ENCODE results near the gene EPS8.
"Not testable (repeated sequence)": the region's sequence is repeated elsewhere in the genome, so short reads cannot be mapped to it uniquely, and the experiment has no call there.

EPS8 gene

DNA sequence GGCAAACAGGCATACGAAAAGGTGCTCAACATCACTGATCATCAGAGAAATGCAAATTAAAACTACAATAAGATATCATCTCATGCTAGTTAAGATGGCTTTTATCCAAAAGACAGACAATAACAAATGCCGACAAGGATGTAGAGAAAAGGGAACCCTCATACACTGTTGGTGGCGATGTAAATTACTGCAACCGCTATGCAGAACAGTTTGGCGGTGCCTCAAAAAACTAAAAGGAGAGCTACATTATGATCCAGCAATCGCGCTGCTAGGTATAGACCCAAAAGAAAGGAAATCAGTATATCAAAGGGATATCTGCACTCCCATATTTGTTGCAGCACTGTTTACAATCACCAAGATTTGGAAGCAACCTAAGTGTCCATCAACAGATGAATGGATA is 27.0 kb downstream of the EPS8 start:
- in situ Hi-C loops (cut with MboI; ENCODE audit: low sequenced_read_pairs), result not testable (repeated sequence)

DNA sequence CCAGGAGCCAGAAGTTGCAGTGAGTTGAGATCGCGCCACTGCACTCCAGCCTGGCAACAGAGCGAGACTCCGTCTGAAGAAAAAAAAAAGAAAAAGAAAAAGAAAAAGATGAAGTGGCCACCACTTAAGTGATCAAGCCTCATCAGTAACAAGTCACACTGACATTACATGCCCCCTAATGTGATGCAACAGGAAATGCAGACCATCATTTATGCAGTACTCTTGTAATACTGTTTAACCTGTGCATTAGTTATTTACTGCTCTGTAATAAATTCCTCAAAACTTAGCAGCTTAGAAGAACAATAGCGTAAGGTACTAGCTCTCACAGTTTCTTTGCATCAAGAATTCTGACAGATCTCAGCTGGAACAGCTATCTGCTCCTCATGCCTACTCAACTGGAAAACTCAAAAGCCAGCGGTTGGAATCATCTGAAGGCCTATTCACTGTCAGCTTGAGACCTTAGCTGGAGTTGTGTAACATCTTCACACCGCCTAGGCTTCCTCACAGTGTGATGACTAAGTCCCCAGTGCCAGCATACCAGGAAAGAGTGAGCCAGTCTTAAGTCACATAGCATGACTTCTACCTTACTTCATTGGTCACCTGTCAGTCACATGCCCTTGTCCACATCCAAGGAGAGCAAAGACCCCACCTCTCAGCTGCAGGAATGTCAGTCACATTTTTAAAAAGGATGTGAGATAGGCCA is 31.5 kb downstream of the EPS8 start:
- in situ Hi-C loops (cut with MboI; ENCODE audit: low sequenced_read_pairs), result no loop called here

DNA sequence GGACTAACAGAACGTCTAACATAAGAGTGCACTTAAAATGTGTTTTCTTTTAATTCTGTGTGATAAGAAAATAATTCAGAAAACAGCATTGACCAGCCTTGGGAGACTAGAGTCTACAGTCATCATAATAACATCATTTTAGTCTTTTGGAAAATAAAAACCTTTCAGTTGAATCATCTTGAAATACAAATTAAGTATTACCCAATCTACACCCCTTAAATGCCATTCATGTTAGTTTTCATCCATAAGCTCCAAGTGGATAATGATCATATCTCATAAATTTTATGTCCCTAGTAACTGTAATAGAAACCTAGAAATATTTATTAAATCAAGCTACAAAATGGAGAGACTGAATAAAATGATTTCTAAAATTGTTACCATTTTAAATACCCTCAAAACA is 32.4 kb downstream of the EPS8 start:
- in situ Hi-C loops (cut with MboI; ENCODE audit: low sequenced_read_pairs), result no loop called here

DNA sequence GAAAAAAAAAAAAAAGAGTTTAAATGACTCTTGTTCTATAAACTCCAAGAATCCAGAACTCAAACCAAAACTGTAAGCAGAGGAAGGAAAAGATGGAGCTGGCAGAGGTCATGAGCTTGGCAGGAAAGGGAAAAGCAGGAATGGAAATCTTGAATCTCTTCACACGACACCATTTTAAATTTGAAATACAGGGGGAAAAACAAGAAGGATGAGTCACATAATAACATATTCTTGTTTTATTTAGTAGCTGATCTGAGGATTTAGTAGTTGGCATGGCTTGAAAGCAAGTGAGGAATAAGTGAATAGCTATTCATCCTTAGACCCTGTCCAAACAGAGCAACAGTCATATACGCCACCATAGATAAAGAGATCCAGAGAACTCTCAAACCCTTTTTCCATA is 35.0 kb downstream of the EPS8 start:
- in situ Hi-C loops (cut with MboI; ENCODE audit: low sequenced_read_pairs), result no loop called here

DNA sequence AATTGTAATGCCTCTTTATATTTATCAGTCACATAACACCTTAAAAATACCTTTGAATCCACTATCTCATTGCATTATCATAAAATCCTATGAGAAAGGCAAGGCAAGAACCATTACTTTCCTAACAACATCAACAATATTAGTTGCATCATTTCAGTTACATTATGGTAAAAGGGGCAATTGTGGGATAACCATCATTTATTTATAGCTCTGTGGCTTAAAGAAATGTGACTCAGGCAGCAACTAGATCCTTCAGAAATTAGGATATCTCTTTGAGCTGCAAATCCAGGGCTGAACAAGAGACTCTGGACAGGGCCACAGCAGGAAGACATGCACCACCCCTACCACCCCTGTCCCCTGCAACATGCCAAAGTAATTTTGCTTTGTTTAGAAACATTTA is 36.4 kb downstream of the EPS8 start:
- in situ Hi-C loops (cut with MboI; ENCODE audit: low sequenced_read_pairs), result no loop called here

DNA sequence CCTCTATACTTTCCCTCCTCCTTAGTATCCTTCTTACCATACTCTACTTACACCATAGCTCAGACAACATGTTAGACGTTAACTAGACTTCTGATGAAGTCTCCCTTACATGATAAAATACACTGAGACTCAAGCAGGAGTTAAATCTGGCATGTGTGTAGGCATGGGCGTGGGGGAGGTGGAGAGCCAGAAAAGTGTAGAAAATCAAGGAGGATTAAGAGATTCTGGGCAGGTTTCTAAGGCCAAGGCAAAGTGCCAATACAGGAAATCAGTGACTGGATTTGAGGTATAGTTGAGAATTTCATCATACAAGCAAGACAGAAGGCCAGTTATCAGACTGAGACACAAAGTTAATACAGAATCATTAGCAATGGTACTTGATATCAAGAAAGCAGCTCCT is 37.4 kb downstream of the EPS8 start:
- in situ Hi-C loops (cut with MboI; ENCODE audit: low sequenced_read_pairs), result no loop called here

DNA sequence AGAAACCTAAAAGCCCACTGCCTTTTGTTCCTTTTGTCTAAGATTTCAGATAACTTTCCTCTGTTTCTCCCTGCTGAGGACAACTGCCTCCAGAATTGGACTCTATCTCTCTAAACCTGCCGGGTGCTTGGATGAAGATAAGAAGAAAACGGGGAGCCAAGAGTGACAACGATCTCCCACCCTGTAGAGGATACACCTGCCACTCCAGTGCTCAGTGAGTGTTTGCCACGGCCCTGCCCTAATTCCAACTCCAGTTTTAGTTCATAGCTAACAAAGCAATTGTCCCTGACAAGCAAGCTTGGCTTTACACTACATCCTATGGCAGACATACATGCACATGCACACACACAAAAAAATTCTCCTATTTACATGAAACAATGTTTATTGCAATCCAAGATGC is 39.3 kb downstream of the EPS8 start:
- in situ Hi-C loops (cut with MboI; ENCODE audit: low sequenced_read_pairs), result no loop called here

DNA sequence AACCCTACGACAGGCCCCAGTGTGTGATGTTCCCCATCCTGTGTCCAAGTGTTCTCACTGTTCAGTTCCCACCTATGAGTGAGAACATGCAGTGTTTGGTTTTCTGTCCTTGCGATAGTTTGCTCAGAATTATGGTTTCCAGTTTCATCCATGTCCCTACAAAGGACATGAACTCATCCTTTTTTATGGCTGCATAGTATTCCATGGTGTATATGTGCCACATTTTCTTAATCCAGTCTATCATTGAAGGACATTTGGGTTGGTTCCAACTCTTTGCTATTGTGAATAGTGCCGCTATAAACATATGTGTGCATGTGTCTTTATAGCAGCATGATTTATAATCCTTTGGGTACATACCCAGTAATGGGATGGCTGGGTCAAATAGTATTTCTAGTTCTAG is 47.3 kb downstream of the EPS8 start:
- in situ Hi-C loops (cut with MboI; ENCODE audit: low sequenced_read_pairs), result not testable (repeated sequence)

DNA sequence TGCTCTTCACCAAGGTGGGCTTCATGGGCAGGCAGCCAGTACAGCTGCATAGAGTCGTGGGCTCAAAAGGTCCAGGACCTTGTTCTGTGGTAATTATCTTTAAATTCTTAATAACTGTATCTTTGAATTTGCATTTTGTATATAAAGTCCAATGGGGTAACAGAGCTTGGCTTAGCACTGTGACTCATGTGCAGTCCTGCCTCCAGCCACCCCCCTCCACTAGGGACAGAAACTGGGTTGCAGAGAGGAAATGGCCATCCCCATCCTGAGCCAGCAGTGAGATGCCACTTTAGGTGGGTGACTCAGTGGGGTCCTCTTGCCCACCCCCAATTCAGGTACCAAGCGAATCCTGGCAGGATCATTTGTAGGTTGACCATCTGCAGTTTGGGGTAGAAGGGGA is 48.1 kb downstream of the EPS8 start:
- in situ Hi-C loops (cut with MboI; ENCODE audit: low sequenced_read_pairs), result no loop called here

DNA sequence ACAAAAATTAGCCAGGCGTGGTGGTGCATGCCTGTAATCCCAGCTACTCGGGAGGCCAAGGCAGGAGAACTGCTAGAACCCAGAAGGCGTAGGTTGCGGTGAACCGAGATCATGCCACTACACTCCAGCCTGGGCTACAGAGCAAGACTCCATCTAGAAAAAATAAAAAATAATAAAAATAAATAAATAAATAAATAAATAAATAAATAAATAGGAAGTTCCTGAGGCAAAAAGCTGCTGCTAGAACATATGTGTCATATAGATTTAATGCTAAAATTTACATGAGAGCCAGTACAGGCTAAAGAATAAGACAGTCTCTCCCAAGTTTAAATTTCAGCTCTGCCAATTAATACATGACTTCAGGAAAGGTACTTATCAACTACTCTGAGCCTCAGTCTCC is 48.8 kb downstream of the EPS8 start:
- in situ Hi-C loops (cut with MboI; ENCODE audit: low sequenced_read_pairs), result not testable (repeated sequence)

DNA sequence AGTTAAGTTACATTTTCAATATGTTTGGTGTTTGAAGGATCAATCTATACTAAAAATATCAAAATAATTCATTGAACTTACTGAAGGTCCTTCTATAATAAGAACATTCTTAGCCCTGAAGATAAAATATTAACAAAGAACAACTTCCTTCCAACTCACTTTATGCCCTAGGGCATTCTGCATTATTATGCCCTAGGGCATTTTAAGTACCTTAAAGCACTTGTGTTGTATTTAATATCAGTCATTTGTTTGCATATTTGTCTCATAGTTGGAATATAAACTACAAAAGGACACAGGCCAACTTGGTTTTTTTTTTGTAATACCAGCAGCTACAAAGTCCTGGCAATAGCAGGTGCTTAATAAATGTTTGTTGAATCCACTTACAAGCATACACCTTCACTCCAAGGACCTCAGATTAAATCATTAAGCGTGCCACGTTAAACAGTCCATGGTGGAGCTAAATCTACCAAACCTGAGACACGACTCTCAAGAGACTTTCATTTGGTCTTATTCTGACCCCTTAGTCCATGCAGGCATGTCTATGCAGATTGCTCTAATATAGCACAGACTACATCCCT is 50.7 kb downstream of the EPS8 start:
- in situ Hi-C loops (cut with MboI; ENCODE audit: low sequenced_read_pairs), result no loop called here

DNA sequence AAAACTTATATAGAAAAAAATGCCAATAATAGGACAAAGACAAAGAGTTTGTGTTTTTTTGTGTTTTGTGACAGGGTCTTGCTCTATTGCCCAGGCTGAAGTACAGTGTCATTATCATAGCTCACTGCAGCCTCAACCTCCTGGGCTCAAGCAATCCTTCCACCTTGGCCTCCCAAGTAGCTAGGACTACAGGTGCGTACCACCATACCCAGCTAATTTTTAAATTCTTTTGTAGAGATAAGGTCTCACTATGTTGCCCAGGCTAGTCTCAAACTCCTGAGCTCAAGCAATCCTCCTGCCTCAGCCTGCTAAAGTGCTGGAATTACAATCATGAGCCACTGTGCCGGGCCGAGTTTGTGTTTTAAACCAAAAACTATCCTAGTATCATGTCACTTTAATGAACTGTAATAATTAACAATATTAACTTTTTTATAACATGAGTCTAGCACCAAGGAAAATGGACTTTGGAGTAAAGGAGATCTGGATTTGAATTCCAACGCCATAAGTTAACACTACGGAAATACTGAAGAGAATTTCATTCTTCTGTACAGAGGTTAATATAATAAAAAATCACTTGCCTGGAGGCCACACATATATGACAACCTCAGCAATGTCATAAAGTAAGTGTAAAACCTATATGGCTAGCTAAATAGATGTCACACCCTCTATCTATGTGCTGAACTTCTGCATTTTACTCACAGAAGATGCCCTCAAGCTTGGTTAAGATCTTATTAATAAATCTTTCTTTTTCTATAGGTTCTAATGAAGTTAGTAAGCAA is 53.2 kb downstream of the EPS8 start:
- in situ Hi-C loops (cut with MboI; ENCODE audit: low sequenced_read_pairs), result no loop called here

DNA sequence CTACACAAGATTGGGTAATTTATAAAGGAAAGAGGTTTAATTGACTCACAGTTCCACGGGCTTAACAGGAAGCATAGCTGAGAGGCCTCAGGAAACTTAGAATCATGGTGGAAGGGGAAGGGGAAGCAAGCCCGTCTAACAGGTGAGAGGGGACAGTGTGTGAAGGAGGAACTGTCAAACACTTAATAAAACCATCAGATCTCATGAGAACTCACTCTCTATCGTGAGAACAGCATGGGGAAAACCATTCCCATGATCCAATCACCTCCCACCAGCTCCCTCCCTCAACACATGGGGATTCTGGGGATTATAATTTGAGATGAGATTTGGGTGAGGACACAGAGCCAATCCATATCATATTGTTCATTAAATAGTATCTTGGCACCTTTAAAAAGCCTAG is 56.1 kb downstream of the EPS8 start:
- in situ Hi-C loops (cut with MboI; ENCODE audit: low sequenced_read_pairs), result no loop called here

DNA sequence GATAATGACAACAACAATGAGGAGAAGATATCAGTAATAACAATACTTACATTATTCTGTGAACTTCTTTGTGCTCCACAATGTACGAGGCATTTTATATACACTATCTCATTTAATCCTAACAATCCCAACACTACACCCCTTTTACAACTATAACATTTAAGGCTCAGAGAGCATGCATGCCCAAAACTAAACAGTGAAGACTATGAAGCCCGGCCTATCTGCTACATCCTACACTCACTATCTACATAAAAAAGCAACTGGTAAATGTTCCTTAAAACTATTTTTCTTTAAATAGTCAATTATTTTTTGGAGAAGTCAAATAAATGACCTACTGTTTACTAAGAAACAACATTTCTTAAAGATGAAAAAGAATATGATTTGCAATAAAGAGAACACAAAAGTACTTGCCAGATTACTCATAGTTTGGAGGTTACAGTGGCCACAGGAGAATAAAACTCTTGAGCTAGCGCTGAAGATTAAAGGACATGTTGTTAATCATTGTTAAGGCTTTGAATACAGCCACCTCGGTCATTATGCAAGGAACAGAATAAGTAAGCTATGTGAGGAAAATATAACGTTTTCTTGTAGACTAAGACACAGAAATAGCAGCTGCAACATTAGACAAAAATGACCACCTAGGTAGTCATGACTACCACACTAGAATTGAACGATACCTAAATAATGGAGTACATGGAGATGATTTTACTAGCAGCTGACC is 56.7 kb downstream of the EPS8 start:
- in situ Hi-C loops (cut with MboI; ENCODE audit: low sequenced_read_pairs), result no loop called here

DNA sequence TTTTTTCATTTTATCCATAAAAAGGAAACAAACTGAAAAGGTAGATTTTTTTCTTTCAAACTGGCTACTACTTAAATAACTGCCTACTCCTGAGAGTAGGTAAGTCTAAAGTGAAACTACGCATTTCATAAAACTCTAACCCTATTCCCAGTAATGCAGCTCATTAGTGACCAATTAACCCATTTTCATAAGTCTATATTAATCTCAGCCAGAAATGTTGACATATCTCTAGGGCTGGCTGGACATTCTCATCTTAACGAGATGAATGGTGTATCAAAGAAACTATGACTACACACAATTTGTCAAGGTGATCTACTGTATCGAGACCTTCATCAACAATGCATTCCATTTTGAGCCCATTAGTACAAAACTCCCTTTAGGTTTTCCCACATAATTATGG is 57.2 kb downstream of the EPS8 start:
- in situ Hi-C loops (cut with MboI; ENCODE audit: low sequenced_read_pairs), result no loop called here

DNA sequence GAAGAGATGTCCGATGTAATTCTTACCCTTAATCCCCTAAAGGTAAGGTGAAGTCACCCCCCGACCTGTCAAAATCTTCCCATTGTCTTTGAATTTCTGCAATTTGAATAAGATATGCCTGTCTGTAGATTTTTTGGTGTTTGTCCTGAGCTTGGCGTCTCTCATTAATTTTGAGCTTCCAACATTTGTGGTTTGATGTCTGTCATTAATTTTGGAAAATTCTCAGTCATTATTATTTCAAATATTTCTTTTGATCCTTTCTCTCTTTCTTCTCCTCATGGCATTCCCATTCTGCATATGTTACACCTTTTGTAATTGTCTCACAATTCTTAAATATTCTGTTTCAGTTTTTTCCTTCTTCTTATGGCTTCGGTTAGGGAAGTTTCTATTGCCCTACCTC is 60.1 kb downstream of the EPS8 start:
- in situ Hi-C loops (cut with MboI; ENCODE audit: low sequenced_read_pairs), result no loop called here

DNA sequence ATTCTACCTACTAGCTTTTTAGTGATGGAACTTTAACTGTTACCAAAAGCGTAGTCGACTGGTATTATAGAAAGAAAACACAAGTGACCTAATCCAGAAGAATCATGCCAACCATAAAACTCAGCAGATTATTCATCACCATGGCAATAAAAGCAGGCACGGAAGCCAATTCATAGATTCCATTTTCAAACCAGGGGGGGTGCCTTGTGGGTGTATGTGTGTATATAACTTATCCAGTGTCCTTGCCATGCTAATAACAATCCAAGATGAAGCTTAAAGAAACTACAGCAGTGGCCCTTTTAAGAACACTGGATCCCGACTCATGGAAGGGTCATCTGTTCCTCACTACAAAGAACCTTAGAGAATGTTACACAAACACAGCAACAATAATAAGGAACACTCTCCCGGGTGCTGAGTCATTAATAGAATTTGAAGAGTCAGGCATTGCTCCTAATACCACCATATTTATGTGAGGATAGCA is 61.0 kb downstream of the EPS8 start:
- in situ Hi-C loops (cut with MboI; ENCODE audit: low sequenced_read_pairs), result no loop called here

DNA sequence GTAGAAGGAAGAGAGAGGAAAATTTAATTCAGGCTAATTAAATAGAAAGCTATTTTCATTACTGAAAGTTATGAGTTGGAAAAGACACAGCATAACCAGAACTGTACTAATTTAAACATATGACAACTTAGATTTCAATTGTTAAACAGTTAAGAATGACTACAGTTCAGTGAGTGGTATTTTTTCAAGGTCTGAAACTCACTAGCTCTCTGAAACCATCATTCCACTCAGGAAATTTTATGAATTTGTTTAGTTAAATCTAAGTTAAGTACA is 62.4 kb downstream of the EPS8 start:
- in situ Hi-C loops (cut with MboI; ENCODE audit: low sequenced_read_pairs), result no loop called here

DNA sequence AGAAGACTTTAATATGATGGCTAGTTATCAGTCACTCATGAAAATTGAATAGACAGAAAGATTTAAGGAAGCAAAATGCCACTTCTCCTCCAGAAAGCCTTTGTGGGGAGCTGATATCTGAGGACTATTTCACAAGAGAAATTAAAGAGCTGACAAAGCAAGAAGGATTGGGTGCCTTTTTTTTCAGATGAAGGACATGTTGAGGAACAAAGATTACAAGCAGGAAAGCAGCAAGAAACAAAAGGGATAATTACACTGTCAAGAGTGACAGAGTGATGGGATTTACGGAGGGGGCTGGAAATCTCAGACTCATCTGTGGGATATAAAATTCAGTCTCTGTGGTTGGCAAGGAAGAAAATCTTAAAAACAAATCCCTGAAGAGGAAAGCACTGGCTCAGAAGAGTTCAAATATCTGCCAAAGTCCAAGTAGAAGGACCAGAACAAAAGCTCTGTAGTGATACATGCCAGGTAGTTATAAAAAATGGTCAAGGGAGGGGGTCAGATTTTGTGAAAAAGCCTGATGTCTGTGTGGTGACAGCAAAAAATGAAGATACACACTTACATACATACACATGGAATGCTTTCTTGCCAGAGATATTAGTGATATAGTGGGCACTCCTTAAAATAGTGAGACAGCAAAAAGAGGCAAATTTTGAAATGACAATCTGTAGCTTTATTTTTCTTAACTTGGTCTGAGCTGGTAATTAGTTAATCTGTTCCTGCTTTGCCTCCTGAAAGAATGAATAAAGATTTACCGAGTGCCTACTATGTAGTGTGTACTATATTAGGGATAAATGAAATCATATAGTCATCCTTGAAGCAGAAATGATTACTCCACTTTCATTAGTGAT is 62.9 kb downstream of the EPS8 start:
- in situ Hi-C loops (cut with MboI; ENCODE audit: low sequenced_read_pairs), result no loop called here

DNA sequence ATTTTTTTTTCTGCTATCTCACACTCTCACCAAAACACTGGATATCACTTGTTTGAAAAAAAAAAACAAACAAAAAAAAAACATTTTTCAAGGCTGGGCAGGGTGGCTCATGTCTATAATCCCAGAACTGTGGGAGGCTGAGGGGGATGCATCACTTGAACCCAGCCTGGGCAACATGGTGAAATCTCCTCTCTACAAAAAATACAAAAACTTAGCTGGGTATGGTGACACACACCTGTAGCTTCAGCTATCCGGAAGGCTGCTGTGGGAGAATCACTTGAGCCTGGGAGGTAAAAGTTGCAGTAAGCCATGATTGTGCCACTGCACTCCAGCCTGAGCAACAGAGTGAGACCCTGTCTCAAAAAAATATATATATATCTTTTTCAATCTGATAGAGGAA is 66.2 kb downstream of the EPS8 start:
- in situ Hi-C loops (cut with MboI; ENCODE audit: low sequenced_read_pairs), result no loop called here

All from HL-60/S4 (cell line).